ENCODE results near the gene USP6NL.

The USP6NL gene

DNA sequence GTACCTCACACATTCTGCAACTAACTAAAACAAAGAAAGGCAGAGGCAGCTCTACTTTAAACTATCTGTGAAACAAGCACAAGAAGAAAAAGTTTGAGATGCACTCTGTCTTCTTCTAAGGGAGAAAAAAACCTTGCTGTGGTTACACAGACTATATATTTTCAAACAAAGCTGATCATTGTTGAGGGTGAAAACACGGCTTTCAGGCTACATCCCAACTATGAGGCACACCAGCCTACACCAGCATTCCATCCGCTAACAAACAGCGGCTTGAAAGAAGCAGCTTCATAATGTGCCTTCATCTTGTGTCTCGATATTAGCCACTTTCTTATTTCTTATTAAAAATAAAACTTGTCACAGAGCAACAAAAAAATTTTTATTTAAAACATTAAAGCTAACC is 79.1 kb downstream of the USP6NL start:
- TF ChIP-seq, protein P1, sequence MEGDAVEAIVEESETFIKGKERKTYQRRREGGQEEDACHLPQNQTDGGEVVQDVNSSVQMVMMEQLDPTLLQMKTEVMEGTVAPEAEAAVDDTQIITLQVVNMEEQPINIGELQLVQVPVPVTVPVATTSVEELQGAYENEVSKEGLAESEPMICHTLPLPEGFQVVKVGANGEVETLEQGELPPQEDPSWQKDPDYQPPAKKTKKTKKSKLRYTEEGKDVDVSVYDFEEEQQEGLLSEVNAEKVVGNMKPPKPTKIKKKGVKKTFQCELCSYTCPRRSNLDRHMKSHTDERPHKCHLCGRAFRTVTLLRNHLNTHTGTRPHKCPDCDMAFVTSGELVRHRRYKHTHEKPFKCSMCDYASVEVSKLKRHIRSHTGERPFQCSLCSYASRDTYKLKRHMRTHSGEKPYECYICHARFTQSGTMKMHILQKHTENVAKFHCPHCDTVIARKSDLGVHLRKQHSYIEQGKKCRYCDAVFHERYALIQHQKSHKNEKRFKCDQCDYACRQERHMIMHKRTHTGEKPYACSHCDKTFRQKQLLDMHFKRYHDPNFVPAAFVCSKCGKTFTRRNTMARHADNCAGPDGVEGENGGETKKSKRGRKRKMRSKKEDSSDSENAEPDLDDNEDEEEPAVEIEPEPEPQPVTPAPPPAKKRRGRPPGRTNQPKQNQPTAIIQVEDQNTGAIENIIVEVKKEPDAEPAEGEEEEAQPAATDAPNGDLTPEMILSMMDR (IDR thresholded peaks at IDR 0.05; ENCODE audit: insufficient read depth, low read length, missing control alignments), result no peak
- no peak overlapping the region for H3K4me3 ChIP-seq (ENCODE audit: low read depth, low read length)
- no peak for DNase-seq (ENCODE audit: low read depth, low spot score)
- POLR2A ChIA-PET, result no interaction called here
- CTCF ChIA-PET, result interaction anchor here (1.3 to 1.8 kb wide), 4 partner anchors 10 to 454 kb away, joined by 3 to 10 read pairs (median 4); no protein-coding TSS in a partner anchor

DNA sequence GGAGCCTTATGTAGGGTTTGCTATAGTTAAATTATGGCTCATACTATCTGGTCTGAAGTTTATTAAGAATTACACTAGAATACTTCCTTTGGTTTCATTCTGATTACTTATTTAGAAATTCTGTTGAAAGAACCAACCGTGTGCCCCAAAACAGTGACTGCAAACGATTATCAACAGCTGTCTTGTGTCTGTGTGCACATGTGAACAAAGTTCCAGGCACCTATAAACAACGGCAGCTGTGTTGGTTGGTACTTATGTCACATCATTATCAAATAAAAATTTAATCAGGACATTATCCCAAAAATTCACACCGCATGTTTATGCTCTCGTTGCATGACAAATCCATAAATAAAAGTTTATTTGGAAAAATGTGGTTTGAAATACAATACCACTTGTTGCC is 80.6 kb downstream of the USP6NL start:
- no peak overlapping the region for H3K4me3 ChIP-seq (ENCODE audit: low read depth, low read length)
- POLR2A ChIA-PET, result no interaction called here
- TF ChIP-seq, protein P1 (IDR thresholded peaks at IDR 0.05; ENCODE audit: insufficient read depth, low read length, missing control alignments), result no peak
- CTCF ChIA-PET, result interaction anchor here (1.1 to 1.2 kb wide), 2 partner anchors 15 to 228 kb away, joined by 3 to 6 read pairs; no protein-coding TSS in a partner anchor
- no peak for DNase-seq (ENCODE audit: low read depth, low spot score)

DNA sequence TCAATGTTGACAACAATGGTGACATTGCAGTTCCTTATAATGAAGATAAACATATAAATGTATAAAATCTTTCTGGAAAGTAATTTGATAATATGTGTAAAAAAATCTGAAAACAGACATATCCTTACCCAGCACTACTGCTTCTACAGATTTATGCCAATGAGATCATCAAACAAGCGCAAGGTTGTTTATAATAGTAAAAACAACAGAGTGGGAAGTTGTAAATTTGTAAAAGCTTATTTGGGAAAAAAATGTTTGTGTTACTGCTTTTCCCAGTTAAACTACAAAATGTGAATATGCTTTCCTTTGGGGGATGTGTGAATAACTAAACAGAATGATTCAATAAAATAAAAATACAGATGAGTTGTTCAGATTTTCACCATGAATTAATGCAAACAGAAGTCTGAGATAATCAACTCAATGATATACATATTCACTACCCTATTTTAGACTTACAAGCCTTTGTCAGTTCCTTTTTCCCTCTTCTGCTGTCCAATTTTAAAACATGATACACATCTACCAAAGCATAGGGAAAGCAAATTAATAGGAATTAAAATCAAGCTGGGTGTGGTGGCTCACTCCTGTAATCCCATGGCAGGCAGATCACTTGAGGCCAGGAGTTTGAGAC is 82.1 kb downstream of the USP6NL start:
- DNase-seq (ENCODE audit: low read depth, low spot score), result no peak
- ChIA-PET POLR2A (no interaction called here), CTCF (interaction anchor here (1.3 kb wide), 1 partner anchor 13 kb away, joined by 4 read pairs; no protein-coding TSS in a partner anchor)
- H3K4me3 ChIP-seq (ENCODE audit: low read depth, low read length), result no peak overlapping the region
- TF ChIP-seq, protein P1 (IDR thresholded peaks at IDR 0.05; ENCODE audit: insufficient read depth, low read length, missing control alignments), result no peak

DNA sequence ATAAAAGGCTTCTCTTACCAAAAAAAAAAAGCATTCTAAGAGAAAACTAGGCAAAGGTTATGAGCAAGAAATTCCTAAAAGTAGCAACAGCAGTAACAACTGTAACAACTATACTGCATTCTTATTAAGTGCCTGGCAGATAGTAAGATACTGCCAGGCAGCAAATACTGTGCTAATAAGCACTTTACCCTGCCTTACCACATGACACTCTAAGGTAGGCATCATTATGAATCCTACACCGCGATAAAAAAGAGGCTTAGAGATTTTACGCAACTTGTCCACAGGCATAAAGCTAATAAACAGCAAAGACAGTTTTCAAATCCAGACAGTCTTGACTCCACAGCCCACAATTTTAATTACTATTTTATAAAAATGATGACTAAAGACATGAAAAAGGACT is 83.2 kb downstream of the USP6NL start:
- TF ChIP-seq, protein P1 (IDR thresholded peaks at IDR 0.05; ENCODE audit: insufficient read depth, low read length, missing control alignments), result no peak
- H3K4me3 ChIP-seq (ENCODE audit: low read depth, low read length), result no peak overlapping the region
- no peak for DNase-seq (ENCODE audit: low read depth, low spot score)
- ChIA-PET CTCF (no interaction called here), POLR2A (no interaction called here)

DNA sequence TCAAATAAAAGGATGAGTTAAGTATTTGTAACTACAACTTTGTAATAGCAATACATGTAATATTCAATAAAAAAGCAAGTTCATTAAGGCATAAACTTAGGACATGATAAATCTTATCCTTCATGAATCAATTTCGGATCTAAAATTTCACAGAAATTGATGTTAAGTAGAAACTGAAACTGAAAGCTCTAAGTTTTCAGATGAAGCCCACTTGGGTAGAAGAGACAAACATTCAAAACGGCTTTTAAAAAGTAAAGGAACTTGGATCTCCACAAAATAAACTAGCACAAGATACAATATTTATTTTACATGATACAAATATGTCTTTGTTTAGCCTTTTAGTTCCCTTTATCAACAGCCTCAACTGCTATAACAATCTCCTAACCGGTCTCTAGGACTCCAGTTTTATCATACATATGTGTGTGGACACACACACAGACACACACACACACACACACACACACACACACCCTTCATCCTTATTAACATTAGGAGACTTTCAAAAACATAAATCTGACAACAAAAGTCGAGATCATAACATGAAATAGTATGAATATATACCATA is 83.7 kb downstream of the USP6NL start:
- ChIA-PET POLR2A (no interaction called here), CTCF (interaction anchor here (1.5 kb wide), 1 partner anchor 12 kb away, joined by 6 read pairs; no protein-coding TSS in a partner anchor)
- no peak for DNase-seq (ENCODE audit: low read depth, low spot score)
- TF ChIP-seq, protein P1 (IDR thresholded peaks at IDR 0.05; ENCODE audit: insufficient read depth, low read length, missing control alignments), result no peak
- H3K4me3 ChIP-seq (ENCODE audit: low read depth, low read length), result no peak overlapping the region

DNA sequence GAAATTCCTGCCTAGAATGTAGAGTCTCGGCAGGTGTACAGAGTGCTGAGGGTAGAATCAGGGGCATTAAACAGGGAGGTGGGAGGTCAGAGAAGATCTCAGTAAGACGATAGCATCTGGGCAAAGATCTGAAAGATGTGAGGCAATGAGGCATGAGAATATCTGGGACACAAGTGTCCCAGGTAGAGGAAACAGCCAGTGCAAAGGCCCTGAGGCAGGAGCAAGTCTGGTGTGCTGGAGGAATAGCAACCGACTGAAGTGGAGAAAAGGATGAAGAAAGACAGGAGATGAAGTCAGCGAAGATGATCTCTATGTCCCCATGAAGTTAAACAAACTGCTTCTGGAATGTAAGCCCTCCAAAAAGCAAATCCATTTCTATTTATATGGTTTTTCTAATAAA is 84.4 kb downstream of the USP6NL start:
- ChIA-PET POLR2A (no interaction called here), CTCF (interaction anchor here (1.5 kb wide), 1 partner anchor 12 kb away, joined by 6 read pairs; no protein-coding TSS in a partner anchor)
- no peak for DNase-seq (ENCODE audit: low read depth, low spot score)
- H3K4me3 ChIP-seq (ENCODE audit: low read depth, low read length), result no peak overlapping the region
- TF ChIP-seq, protein P1 (IDR thresholded peaks at IDR 0.05; ENCODE audit: insufficient read depth, low read length, missing control alignments), result no peak
